Motor neuron (in vitro differentiated cells): Measurements from ENCODE around the gene MEFV. TPM values are rescaled to one million over a fixed set of nuclear protein-coding genes. Genes with fewer than 3 reads are reported as not detected.
"Not testable (repeated sequence)": the region's sequence is repeated elsewhere in the genome, so short reads cannot be mapped to it uniquely, and the experiment has no call there.

Experiments
- ATAC-seq, 8 experiments: fragments of 200-7000 bp; cut with Tn5 transposase; replicated peaks in 6 of 8; 2 replicates each; pipeline ENCODE4 v1.8.0; 2021; ENCODE audit warnings: mild to moderate bottlenecking in 8 of 8, moderate library complexity in 8 of 8
- H3K27ac ChIP-seq, 2 donors: fragments of 250-450 bp; sonication (Bioruptor Pico); 2 replicates each; pipeline ENCODE4 v1.9.0; 2021; ENCODE audit warnings: antibody characterized with exemption in 2 of 2, mild to moderate bottlenecking in 2 of 2, moderate library complexity in 1 of 2
- H3K4me1 ChIP-seq, 2 donors: fragments of 250-450 bp; sonication (Bioruptor Pico); replicated peaks in 1 of 2; 2 replicates each; pipeline ENCODE4 v1.6.1; 2021; ENCODE audit warnings: antibody characterized with exemption in 2 of 2, mild to moderate bottlenecking in 2 of 2, moderate library complexity in 1 of 2
- H3K4me3 ChIP-seq, 5 donors: fragments of 250-450 bp; sonication (Bioruptor Pico); 2 replicates each; pipeline ENCODE4 v1.9.0; 2021; ENCODE audit warnings: antibody characterized with exemption in 5 of 5, mild to moderate bottlenecking in 5 of 5, moderate library complexity in 4 of 5
- WGBS, 10 experiments: fragments of 450-650 bp; shearing (Covaris generic); methylation state at CpG; one replicate each; pipeline ENCODE4 v1.0.0; 2022; 5-methylcytosine and 5-hydroxymethylcytosine counted together
- in situ Hi-C, 9 experiments: fragments of 400-800 bp; cut with MboI; loops; one replicate each; pipeline ENCODE4 v1.15.0; 2021; ENCODE audit warnings: low sequenced_read_pairs in 9 of 9, low pct_unique_long_range_greater_than_20kb in 2 of 9; ENCODE audit not compliant: unreplicated experiment in 9 of 9
- total RNA-seq, 8 experiments: library from RNA; unstranded; fragments of 300-600 nt; gene quantifications; 2 replicates each; pipeline versions ENCODE4 v1.2.3 to v1.2.4, GENCODE V29; 2022

MEFV gene
- total RNA-seq, 8 experiments from 2014 or later: 0.05 to 0.47 (median 0.19) TPM; not detected in 2

DNA sequence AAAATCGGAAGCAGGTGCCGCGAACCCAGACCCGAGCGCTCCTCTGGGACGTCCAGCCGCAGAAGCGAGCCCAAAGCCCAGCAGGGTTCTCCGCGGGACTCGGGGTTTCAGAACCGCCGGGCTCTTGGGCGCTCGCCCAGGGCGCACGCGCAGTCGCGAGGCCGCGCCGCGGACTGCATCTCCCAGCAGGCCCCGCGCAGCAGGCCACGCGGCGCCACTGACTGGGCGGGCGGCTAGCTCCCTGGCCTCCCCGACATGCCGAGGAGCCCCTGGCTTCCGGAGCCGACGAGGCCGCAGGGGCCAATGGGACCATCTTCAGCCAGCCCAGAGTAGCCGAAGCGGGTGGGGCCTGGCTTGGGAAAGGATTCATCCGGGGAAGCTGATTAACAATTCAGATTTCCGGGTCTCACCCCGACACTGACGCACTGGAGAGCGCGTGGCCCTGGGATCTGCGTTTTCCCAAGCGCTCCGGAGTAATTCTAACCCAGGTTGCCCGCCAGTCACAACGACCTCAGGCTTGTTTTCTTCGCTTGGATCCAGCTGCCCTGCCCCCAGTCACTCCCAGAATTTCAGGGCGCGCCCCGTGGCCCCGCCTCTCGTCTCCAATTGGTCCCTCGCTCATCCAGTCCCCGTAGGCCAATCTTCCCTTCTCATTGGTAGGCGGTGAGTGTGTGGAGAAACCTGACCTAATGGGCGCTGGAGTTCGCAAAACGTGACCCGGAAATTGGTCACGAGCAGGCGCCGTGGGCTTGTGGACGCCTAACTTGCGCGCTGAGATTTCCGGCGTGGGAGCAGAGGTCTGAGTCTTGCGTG lies 26.5 kb upstream of the MEFV start, which contains the start of gene ZNF263:
TSS of gene ZNF263 (plus strand) at position 762 of the 813 bp plus-strand sequence. CDS start 328 bp downstream, outside the sequence.
- Histone ChIP-seq H3K27ac (peak within 1 kb of the TSS; percentile 97 to 99), H3K4me3 (peak within 1 kb of the TSS; percentile 61 to 92 (median 82)), H3K4me1 (peaks cover 5 to 15% of the 10 kb centered on the region in 2 donors)
- in situ Hi-C loops: no loop called here
- peak; percentile 83 to 90 (median 88) for ATAC-seq
- 0 to 3% (median 0%) methylated on average over 1 to 15 of the region's 72 CpGs; no CpG with 5 or more reads in 4 of the 10 experiments for WGBS, 10 experiments

DNA sequence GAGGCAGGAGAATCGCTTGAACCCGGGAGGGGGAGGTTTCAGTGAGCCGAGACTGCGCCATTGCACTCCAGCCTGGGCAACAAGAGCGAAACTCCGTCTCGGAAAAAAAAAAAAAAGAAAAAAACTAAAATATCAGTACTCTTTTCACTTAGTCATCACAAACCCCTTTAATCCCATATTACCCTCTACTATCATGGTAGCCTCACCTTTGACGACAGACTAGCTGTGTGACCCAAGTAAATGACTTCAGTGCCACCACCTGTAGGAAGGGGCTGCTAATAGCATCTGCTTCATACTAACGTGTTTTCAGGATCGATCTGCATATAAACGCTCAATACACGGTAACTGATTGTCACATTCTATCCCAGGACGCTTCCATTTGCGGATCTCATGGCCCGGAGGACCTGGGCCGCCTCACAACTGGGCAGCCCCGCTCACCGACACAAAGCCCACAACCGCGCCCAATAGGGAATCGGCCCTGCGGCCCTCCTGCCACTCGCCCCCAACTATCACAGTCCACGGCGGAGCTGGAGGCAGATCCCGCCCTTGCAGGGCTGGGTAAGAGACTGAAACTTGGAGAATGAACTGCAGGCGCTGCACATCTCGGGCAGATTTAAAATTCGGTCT lies 25.8 kb upstream of the MEFV start:
- in situ Hi-C loops: no loop called here
- ATAC-seq: peak; percentile 31 to 62 (median 54)
- 0 to 81% (median 12%) methylated on average over 3 to 13 of the region's 29 CpGs; no CpG with 5 or more reads in 5 of the 10 experiments for WGBS, 10 experiments

DNA sequence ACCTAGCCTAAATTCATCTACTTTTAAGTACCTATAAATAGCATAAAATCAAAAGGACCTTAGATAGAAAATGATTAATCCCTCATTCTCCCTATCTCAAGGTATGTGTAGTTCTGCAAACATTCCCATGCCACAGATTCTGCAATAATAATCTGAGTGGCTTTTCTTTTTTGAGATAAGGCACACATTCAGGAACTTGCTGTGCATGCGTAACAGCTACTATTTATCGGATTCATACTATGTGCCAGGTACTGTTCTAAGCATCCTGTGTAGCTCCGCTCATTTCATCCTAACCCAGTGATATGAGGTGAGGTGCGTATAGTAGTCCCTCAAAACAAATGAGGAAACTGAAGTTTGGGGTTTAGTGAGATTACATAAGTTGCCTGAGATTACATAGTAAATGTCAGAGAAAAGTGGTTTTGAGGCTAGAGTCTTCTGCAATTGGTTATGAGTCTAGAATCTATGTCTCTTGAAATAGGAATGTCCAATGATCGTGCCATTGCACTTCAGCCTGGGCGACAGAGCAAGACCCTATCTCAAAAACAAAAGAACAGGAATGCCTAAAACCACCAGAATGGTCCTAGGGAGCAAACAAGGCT lies 24.9 kb upstream of the MEFV start:
- in situ Hi-C loops: no loop called here
- Histone ChIP-seq H3K4me3 (no peak overlapping the region), H3K27ac (peak overlapping the region in 1 of 2 donors; percentile 99), H3K4me1 (peaks cover 5 to 15% of the 10 kb centered on the region in 2 donors)
- ATAC-seq: no peak
- WGBS, 10 experiments: 92 to 100% (median 100%) methylated on average over 1 to 6 of the region's 6 CpGs; no CpG with 5 or more reads in 1 of the 10 experiments

More for the DNA sequence above, 25.8 kb upstream of the MEFV start:
- Histone ChIP-seq H3K27ac (peak overlapping the region; percentile 97 to 99), H3K4me3 (peak overlapping the region; percentile 61 to 92 (median 82)), H3K4me1 (peaks cover 5 to 15% of the 10 kb centered on the region in 2 donors)

DNA sequence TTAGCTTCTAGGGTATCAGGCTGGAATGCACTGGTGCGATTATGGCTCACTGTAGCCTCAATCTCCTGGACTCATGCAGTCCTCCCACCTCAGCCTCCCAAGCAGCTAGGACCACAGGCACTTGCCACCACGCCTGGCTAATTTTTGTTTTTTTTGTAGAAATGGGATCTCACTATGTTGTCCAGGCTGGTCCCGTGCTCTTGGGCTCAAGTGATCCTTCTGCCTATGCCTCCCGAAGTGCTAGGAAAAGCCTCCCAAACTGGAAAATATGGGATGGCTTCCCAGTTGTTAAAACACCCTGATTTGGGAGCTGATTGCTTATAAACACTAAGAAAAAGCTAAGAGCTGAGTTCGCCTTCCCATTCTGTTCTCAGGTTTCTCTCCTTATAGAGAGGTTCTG lies 20.2 kb upstream of the MEFV start:
- 29 to 88% (median 67%) methylated on average over 1 to 5 of the region's 5 CpGs; no CpG with 5 or more reads in 2 of the 10 experiments for WGBS, 10 experiments
- in situ Hi-C loops: no loop called here
- Histone ChIP-seq H3K27ac (no peak overlapping the region), H3K4me3 (no peak overlapping the region), H3K4me1 (peaks cover 0 to under 1% of the 10 kb centered on the region in 2 donors)
- ATAC-seq: no peak

DNA sequence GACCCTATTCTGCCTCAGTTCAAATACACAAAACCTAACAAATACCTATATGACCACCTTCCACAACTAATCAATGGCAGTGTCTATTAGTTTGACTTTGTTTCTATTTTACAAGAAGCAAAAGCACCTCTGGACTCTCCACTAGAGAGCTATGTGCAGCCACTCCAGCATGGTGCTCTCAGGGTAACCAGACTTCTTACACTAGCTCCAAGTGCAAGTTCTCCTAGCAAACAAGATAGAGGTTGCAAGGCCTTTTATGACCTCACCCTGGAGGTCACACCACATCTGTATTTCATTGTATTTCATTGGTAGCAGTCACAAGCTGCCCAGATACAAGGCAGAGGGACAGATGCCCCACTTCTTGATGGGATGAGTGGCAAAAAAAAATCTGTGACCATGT lies 18.5 kb upstream of the MEFV start:
- no peak for ATAC-seq
- Histone ChIP-seq H3K4me1 (no peaks in the 10 kb centered on the region), H3K4me3 (no peak overlapping the region), H3K27ac (no peak overlapping the region)
- in situ Hi-C loops: no loop called here

DNA sequence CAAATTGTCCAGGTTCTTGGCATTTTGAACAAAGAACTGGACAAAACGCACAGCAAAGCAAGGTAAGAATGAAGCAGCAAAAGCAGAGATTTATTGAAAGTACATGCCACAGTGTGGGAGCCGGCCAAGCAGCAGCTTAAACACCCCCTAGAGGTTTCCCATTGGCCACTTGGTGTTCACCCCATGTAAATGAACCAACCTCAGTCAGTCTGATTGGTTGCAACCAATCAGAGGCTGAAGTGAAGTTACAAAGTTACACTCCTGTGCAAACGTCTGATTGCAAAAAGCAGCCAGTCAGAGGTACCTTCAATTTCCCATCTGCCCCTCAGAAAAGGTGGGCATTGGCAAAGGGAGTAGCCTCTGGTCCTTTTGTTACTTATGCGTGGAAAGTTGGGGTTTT lies 18.1 kb upstream of the MEFV start:
- ATAC-seq: peak in 4 of 8 experiments; percentile 36 to 65 (median 52)
- Histone ChIP-seq H3K4me3 (no peak overlapping the region), H3K4me1 (no peaks in the 10 kb centered on the region), H3K27ac (no peak overlapping the region)
- 42 to 100% (median 55%) methylated on average over 1 to 4 of the region's 4 CpGs; no CpG with 5 or more reads in 2 of the 10 experiments for whole genome bisulfite sequencing, 10 experiments
- in situ Hi-C loops: no loop called here

DNA sequence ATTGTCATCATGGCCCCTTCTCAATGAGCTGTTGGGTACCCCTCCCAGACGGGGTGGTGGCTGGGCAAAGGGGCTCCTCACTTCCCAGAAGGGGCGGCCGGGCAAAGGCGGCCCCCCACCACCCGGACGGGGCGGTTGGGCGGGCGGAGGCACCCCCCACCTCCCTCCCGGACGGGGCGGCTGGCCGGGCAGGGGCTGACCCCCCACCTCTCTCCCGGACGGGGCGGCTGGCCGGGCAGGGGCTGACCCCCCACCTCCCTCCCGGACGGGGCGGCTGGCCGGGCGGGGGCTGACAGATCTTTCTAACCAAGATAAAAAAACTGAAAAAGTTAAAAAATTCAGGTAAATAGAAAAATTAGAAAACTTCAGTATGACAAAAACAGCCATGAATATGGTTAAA lies 14.8 kb upstream of the MEFV start:
- WGBS, 10 experiments: 88 to 90% methylated on average over 2 to 6 of the region's 22 CpGs; no CpG with 5 or more reads in 8 of the 10 experiments

DNA sequence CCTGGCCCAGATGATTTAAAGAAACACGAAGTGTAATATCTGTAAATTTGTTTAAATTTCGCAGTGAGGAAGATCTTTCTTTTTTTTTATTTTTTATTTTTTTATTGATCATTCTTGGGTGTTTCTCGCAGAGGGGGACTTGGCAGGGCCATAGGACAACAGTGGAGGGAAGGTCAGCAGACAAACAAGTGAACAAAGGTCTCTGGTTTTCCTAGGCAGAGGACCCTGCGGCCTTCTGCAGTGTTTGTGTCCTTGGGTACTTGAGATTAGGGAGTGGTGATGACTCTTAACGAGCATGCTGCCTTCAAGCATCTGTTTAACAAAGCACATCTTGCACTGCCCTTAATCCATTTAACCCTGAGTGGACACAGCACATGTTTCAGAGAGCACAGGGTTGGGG lies 14.3 kb upstream of the MEFV start:
- in situ Hi-C loops, H3K4me1 ChIP-seq, H3K27ac ChIP-seq, ATAC-seq, H3K4me3 ChIP-seq: not testable (repeated sequence)
- WGBS, 10 experiments: 64 to 100% (median 80%) methylated on average over 1 to 3 of the region's 5 CpGs; no CpG with 5 or more reads in 5 of the 10 experiments

More for the DNA sequence above, 14.8 kb upstream of the MEFV start:
- H3K4me3 ChIP-seq, H3K4me1 ChIP-seq, H3K27ac ChIP-seq, in situ Hi-C loops, ATAC-seq: not testable (repeated sequence)

DNA sequence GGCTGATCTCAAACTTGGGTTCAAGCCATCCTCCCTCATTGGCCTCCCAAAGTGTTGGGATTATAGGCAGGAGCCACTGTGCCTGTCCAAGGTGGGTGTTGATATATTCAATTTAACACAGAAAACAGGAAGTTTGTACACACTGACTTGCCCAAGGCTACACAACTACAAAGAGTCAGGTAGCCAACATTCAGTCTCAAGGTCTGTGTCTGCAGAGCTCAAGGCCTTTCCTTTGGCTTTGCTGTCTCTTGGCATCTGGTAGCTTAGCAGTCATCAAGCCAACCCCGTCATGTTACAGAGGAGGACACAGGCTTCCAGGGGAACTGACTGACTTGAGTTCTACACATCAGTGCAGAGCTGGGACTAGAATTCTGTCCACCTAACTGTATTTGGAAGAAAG lies 11.9 kb upstream of the MEFV start:
- Histone ChIP-seq H3K4me1 (peaks cover 0 to 4% of the 10 kb centered on the region in 2 donors), H3K27ac (no peak overlapping the region), H3K4me3 (no peak overlapping the region)
- 50 to 100% (median 90%) methylated on average over 1 of the region's 1 CpG; no CpG with 5 or more reads in 6 of the 10 experiments for WGBS, 10 experiments
- no peak for ATAC-seq
- in situ Hi-C loops: no loop called here

DNA sequence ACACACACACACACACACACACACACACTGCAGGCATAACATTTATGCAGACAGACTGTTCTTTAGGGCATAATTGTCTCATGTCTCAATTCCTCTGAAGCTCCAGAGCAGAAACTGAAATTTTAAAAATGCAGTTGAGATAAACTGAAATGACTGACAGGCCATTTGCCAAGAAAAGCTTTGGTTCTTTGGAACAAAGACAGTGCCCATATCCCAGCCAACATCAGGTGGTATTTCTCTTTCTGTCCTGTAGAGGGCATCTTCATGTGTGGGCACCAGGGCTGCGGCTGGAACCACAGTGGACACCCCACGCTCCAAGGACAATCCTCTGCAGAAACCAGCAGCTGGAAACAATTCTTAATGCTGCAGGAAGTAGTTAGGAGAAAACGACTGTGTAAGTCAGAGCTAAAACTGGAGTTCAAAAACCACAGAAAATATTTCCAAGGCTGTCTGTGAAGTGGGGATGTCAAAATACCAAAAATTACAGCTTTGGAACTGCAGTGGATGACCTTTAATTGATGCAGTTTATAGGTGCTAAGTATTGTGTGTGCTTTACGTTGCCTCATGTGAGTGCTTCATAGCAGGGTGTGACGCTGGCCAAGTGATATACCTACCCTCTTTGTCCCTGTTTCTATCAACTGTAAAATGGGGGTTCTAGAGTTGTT lies 10.6 kb upstream of the MEFV start:
- Histone ChIP-seq H3K4me1 (peaks cover 0 to 6% of the 10 kb centered on the region in 2 donors), H3K4me3 (no peak overlapping the region), H3K27ac (no peak overlapping the region)
- WGBS, 10 experiments: 23 to 100% (median 58%) methylated on average over 1 to 5 of the region's 5 CpGs; no CpG with 5 or more reads in 2 of the 10 experiments
- in situ Hi-C loops: no loop called here
- no peak for ATAC-seq

DNA sequence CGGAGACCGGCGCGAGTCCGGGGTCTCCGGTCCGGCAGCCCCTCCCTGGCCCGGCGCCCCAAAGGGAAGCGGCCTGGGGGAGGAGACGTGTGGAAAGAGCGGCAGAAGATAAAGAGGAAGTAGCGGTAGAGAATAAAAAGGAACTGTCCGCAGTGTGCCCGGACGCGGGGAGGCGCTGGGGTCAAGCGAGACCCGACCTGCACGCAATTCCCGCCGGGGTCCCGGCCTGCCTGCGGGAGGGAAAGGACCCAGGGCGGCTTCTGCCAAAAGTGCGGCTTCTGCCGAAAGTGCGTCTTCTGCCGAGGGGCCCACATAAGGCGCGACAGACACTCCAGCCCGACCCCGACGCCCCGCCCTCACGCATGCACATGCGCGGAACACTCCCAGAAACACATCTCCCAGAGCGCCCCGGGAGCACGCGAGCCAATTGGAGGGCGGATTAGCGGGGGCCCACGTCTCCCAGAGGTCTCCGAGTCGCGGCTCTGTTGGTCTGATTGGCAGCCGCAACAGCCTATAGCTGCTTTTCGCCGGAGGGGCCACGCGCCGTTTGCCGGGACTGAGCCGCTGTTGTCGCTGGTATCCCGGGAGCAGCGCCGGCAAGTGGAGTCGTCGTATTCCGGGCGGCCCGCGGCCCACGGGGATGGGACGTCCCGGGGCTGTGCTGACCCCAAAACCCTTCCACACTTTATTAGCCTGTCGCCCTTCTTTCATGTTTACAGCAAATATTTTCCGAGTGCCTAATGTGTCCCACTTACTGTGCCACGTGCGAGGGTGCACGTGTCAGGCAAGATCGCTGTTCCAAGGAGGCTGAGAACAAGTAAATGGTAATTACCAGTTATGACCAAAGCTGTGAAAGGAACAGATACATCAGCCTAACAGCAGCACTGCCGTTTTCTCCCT lies 8.0 kb upstream of the MEFV start:
- Histone ChIP-seq H3K4me1 (peaks cover 0 to 6% of the 10 kb centered on the region in 2 donors), H3K4me3 (peak overlapping the region; percentile 64 to 96 (median 74)), H3K27ac (peak overlapping the region; percentile 46 to 77)
- peak; percentile 81 to 99 (median 96) for ATAC-seq
- 0 to 40% (median 5%) methylated on average over 2 to 32 of the region's 77 CpGs; no CpG with 5 or more reads in 3 of the 10 experiments for WGBS, 10 experiments
- in situ Hi-C loops: no loop called here

DNA sequence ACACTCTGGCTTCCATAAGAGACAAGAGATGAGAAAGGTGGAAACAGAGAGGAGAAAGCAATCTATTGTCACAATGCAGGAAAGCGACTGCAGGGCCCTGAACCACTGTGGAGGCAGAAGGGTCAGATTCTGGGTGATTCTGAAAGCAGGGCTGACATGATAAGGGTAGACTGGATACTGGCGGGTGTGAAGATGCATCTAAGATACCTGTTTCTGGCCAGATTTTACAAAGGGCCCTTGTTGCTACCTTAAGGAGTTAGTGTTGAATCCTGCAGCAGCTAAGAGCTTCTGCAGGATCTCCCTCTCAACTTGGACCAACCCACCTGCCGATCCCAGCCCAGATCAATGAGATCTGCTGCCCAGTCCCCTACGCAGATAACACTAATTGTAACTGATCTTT lies 6.1 kb upstream of the MEFV start:
- peaks cover 0 to 6% of the 10 kb centered on the region in 2 donors for H3K4me1 ChIP-seq
- no peak overlapping the region for H3K4me3 ChIP-seq
- WGBS, 10 experiments: 71 to 100% (median 87%) methylated on average over 1 to 3 of the region's 4 CpGs; no CpG with 5 or more reads in 2 of the 10 experiments
- H3K27ac ChIP-seq: no peak overlapping the region
- in situ Hi-C loops: no loop called here
- ATAC-seq: no peak
